ENCODE measurements around the gene HIVEP3.

Gene HIVEP3

GRCh38 chr1:41681331-41682098 is 237.2 kb downstream of the HIVEP3 start:
- H3K79me2 ChIP-seq (ENCODE audit: insufficient read depth, low read length) = no peaks in the 10 kb centered on the region

GRCh38 chr1:41679994-41680393 is 238.7 kb downstream of the HIVEP3 start:
- no peak overlapping the region for H2AFZ ChIP-seq (ENCODE audit: low read length)
- no peak overlapping the region for H3K9ac ChIP-seq (ENCODE audit: low read depth, low read length, poor library complexity, severe bottlenecking)
- peaks cover 59% of the 10 kb centered on the region for H3K4me1 ChIP-seq (ENCODE audit: insufficient read depth, low read length, poor library complexity, severe bottlenecking)
- H3K9me2 ChIP-seq (replicated peaks; ENCODE audit: low read depth, low read length) = no peaks in the 10 kb centered on the region
- H3K4me2 ChIP-seq (ENCODE audit: low read depth, low read length, poor library complexity, severe bottlenecking) = no peak overlapping the region
- H3K4me3 ChIP-seq (ENCODE audit: low read length, poor library complexity, severe bottlenecking) = no peak overlapping the region
- TF ChIP-seq CTCF (conservative IDR thresholded peaks at IDR 0.05; ENCODE audit: low read length) (no peak), EZH2phosphoT487 (IDR thresholded peaks at IDR 0.05; ENCODE audit: borderline replicate concordance) (no peak)
- H3K9me3 ChIP-seq (ENCODE audit: insufficient read depth, low read depth, low read length) = no peaks in the 10 kb centered on the region
- H3F3A ChIP-seq (ENCODE audit: low read depth) = no peaks in the 10 kb centered on the region
- H3K79me2 ChIP-seq (ENCODE audit: insufficient read depth, low read length) = no peaks in the 10 kb centered on the region
- no peaks in the 10 kb centered on the region for H3K36me3 ChIP-seq (ENCODE audit: insufficient read depth, low read length)
- H3K27me3 ChIP-seq (ENCODE audit: insufficient read depth, low read length, poor library complexity, severe bottlenecking) = no peaks in the 10 kb centered on the region
- H4K20me1 ChIP-seq (ENCODE audit: insufficient read depth, low read length, poor library complexity, severe bottlenecking) = no peaks in the 10 kb centered on the region

More at GRCh38 chr1:41681331-41682098, 237.2 kb downstream of the HIVEP3 start:
- no peaks in the 10 kb centered on the region for H3K27me3 ChIP-seq (ENCODE audit: insufficient read depth, low read length, poor library complexity, severe bottlenecking)
- no peak overlapping the region for H3K4me3 ChIP-seq (ENCODE audit: low read length, poor library complexity, severe bottlenecking)
- no peak overlapping the region for H3K9ac ChIP-seq (ENCODE audit: low read depth, low read length, poor library complexity, severe bottlenecking)
- H4K20me1 ChIP-seq (ENCODE audit: insufficient read depth, low read length, poor library complexity, severe bottlenecking) = no peaks in the 10 kb centered on the region
- no peaks in the 10 kb centered on the region for H3K9me2 ChIP-seq (replicated peaks; ENCODE audit: low read depth, low read length)
- H3K9me3 ChIP-seq (ENCODE audit: insufficient read depth, low read depth, low read length) = no peaks in the 10 kb centered on the region
- no peaks in the 10 kb centered on the region for H3K36me3 ChIP-seq (ENCODE audit: insufficient read depth, low read length)
- H3K4me1 ChIP-seq (ENCODE audit: insufficient read depth, low read length, poor library complexity, severe bottlenecking) = peaks cover 68% of the 10 kb centered on the region
- no peak overlapping the region for H2AFZ ChIP-seq (ENCODE audit: low read length)
- no peak overlapping the region for H3K4me2 ChIP-seq (ENCODE audit: low read depth, low read length, poor library complexity, severe bottlenecking)
- H3F3A ChIP-seq (ENCODE audit: low read depth) = no peaks in the 10 kb centered on the region
- TF ChIP-seq EZH2phosphoT487 (IDR thresholded peaks at IDR 0.05; ENCODE audit: borderline replicate concordance) (no peak), CTCF (conservative IDR thresholded peaks at IDR 0.05; ENCODE audit: low read length) (no peak)

- H3K36me3 ChIP-seq (ENCODE audit: insufficient read depth, low read length) = no peaks in the 10 kb centered on the region
These were observed 239.2 kb downstream of the HIVEP3 start for GRCh38 chr1:41679531-41679930.

More at GRCh38 chr1:41679531-41679930, 239.2 kb downstream of the HIVEP3 start:
- H3K79me2 ChIP-seq (ENCODE audit: insufficient read depth, low read length) = no peaks in the 10 kb centered on the region
- H4K20me1 ChIP-seq (ENCODE audit: insufficient read depth, low read length, poor library complexity, severe bottlenecking) = no peaks in the 10 kb centered on the region
- no peak overlapping the region for H3K4me2 ChIP-seq (ENCODE audit: low read depth, low read length, poor library complexity, severe bottlenecking)
- H3K9me2 ChIP-seq (replicated peaks; ENCODE audit: low read depth, low read length) = no peaks in the 10 kb centered on the region
- no peak overlapping the region for H3K4me3 ChIP-seq (ENCODE audit: low read length, poor library complexity, severe bottlenecking)
- H3K27me3 ChIP-seq (ENCODE audit: insufficient read depth, low read length, poor library complexity, severe bottlenecking) = no peaks in the 10 kb centered on the region
- peak overlapping the region; percentile 3 for H3K9ac ChIP-seq (ENCODE audit: low read depth, low read length, poor library complexity, severe bottlenecking)
- TF ChIP-seq EZH2phosphoT487 (IDR thresholded peaks at IDR 0.05; ENCODE audit: borderline replicate concordance) (no peak), CTCF (conservative IDR thresholded peaks at IDR 0.05; ENCODE audit: low read length) (no peak)
- no peak overlapping the region for H2AFZ ChIP-seq (ENCODE audit: low read length)
- no peaks in the 10 kb centered on the region for H3F3A ChIP-seq (ENCODE audit: low read depth)
- peaks cover 55% of the 10 kb centered on the region for H3K4me1 ChIP-seq (ENCODE audit: insufficient read depth, low read length, poor library complexity, severe bottlenecking)
- no peaks in the 10 kb centered on the region for H3K9me3 ChIP-seq (ENCODE audit: insufficient read depth, low read depth, low read length)

Data from Loucy (cell line).